Astrocyte (in vitro differentiated cells and primary cell): ENCODE measurements around the gene KIAA1217.

Experiments
- CTCF ChIP-seq: IDR thresholded peaks from 2 replicates; pipeline ENCODE4 v1.5.1; 2011; ENCODE audit warnings: low read depth, mild to moderate bottlenecking, inconsistent platforms, low read length, moderate library complexity; ENCODE audit not compliant: insufficient read depth
- EZH2 ChIP-seq: IDR thresholded peaks from 2 replicates; pipeline ENCODE4 v1.6.1; 2012; ENCODE audit warnings: mild to moderate bottlenecking, low read length, inconsistent platforms; ENCODE audit not compliant: insufficient read depth

GRCh38 chr10:24381235-24382010 is 172.5 kb downstream of the KIAA1217 start:
- TF ChIP-seq CTCF (no peak), EZH2 (no peak)
